ENCODE measurements around the gene CHRNB2. TPM values are rescaled to one million over a fixed set of nuclear protein-coding genes. Genes with fewer than 3 reads are reported as not detected.

CHRNB2 gene
- total and polyA plus RNA-seq, 9 of the 15 experiments (the other 6 are each of a cell fraction or from before 2014, with no cell fraction given), result 0.01 TPM; not detected in 8

GRCh38 chr1:154558720-154559465 is 8.7 kb upstream of the CHRNB2 start (continued):
- no peak for TF ChIP-seq CCAR2 (IDR thresholded peaks at IDR 0.05; ENCODE audit: low read depth, low read length)
- TF ChIP-seq, protein P1, sequence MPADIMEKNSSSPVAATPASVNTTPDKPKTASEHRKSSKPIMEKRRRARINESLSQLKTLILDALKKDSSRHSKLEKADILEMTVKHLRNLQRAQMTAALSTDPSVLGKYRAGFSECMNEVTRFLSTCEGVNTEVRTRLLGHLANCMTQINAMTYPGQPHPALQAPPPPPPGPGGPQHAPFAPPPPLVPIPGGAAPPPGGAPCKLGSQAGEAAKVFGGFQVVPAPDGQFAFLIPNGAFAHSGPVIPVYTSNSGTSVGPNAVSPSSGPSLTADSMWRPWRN (IDR thresholded peaks at IDR 0.05; ENCODE audit: low read depth), result peak; percentile 12; the same call in 1 of the 2 replicates
- peak; percentile 90 for TF ChIP-seq ZNF431 (CRISPR knock-in tag; IDR thresholded peaks at IDR 0.05)
- no peak for TF ChIP-seq BRF2 (IDR thresholded peaks at IDR 0.05; ENCODE audit: borderline replicate concordance, insufficient read depth, insufficient read length)
- TF ChIP-seq ATF7 (IDR thresholded peaks at IDR 0.05), result peak; percentile 86
- no peak for TF ChIP-seq RERE (CRISPR knock-in tag; IDR thresholded peaks at IDR 0.05; ENCODE audit: borderline replicate concordance)
- TF ChIP-seq NEUROD1 (IDR thresholded peaks at IDR 0.05; ENCODE audit: borderline replicate concordance, low read depth, low read length, partially characterized antibody), result no peak
- TF ChIP-seq JUN (IDR thresholded peaks at IDR 0.05; ENCODE audit: borderline replicate concordance, low read depth, low read length), result peak; percentile 93
- no peak; the same call in 1 of the 2 replicates for TF ChIP-seq JUN (CRISPR knock-in tag; IDR thresholded peaks at IDR 0.05; ENCODE audit: borderline replicate concordance)
- TF ChIP-seq IFI16 (CRISPR knock-in tag; IDR thresholded peaks at IDR 0.05), result no peak
- TF ChIP-seq MAFG (tag; conservative IDR thresholded peaks at IDR 0.05), result 0 out of 2 replicates have a peak, but pooled peaks have one; percentile 6
- no peak for TF ChIP-seq ZNF561 (CRISPR knock-in tag; conservative IDR thresholded peaks at IDR 0.05)
- peak; percentile 94 for TF ChIP-seq NCOA6 (IDR thresholded peaks at IDR 0.05)
- no peak for TF ChIP-seq PRMT5 (CRISPR knock-in tag; IDR thresholded peaks at IDR 0.05)
- peak; percentile 100 for TF ChIP-seq RAD51 (IDR thresholded peaks at IDR 0.05; ENCODE audit: borderline replicate concordance, low read depth)
- TF ChIP-seq SREBF1 (IDR thresholded peaks at IDR 0.05; ENCODE audit: borderline replicate concordance, low read depth, low read length), result peak; percentile 88; the same call in 1 of the 2 replicates
